ENCODE measurements around the gene CABP4.

DNA sequence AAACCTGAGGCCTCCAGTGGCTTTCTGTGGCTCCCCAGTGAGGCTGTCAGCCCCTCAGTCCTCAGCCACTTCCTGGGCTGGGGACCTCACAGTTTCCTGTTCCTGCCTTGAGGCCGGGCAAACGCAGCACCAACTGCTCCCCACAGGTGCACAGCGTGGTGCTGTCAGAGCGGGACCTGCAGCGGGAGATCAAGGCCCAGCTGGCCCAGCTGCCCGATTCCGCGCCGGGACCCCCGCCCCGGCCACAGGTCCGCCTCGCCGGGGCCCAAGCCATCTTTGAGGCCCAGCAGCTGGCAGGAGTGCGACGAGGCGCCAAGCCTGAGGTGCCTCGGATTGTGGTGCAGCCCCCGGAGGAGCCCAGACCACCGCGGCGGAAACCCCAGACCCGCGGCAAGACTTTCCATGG, 45.9 kb upstream of the CABP4 start:
- TF ChIP-seq, protein P1, sequence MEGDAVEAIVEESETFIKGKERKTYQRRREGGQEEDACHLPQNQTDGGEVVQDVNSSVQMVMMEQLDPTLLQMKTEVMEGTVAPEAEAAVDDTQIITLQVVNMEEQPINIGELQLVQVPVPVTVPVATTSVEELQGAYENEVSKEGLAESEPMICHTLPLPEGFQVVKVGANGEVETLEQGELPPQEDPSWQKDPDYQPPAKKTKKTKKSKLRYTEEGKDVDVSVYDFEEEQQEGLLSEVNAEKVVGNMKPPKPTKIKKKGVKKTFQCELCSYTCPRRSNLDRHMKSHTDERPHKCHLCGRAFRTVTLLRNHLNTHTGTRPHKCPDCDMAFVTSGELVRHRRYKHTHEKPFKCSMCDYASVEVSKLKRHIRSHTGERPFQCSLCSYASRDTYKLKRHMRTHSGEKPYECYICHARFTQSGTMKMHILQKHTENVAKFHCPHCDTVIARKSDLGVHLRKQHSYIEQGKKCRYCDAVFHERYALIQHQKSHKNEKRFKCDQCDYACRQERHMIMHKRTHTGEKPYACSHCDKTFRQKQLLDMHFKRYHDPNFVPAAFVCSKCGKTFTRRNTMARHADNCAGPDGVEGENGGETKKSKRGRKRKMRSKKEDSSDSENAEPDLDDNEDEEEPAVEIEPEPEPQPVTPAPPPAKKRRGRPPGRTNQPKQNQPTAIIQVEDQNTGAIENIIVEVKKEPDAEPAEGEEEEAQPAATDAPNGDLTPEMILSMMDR (IDR thresholded peaks at IDR 0.05), result no peak
- no peak for TF ChIP-seq POLR2A (IDR thresholded peaks at IDR 0.05)

Measured in uterus (tissue), 2 donors.